Retina (tissue), 1 donor: ENCODE results near the gene DAP.

Experiments used
- DNase-seq: peaks from one replicate; pipeline ENCODE4 v3.0.0-alpha.2; 2016

DAP gene

DNA sequence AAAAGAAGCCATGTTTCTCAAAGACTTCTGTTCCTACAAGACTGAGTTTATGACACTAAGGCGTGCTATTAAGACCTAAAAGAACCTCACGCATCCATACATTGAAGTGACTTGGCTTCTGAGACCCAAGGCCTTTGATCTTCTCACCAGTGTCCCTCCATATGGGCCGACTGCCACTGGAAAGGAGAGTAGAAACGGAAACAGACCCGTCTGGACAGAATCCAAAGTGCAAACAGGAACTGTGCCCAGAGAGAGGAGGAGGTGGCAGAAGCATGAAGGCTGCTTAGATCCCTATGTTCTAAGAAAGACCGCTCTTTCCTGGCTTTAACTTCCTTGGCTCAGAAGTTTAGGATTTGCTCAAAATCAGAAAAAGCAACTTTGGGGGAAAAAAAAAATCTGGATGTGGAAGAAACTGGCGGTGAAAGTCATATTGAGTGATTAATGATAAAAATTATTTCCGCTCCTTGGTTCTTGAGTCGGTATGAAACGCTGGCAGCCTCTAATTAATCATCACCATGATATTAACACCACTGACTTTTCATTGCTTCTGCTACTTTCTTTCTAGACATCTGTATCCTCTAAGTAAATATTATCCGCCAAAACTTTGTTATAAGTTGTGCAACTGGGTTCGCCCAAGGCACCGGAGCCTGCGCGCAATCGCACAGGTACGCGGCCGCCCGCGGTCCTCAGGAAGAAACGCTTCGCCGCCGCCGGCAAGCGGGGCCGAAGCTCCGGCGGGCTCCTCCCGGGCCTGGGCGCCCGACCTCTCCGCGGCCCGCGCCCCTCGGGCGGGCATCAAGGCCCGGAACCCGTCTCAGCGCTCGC lies 726 bp downstream of the DAP start:
- peak; percentile 63 for DNase-seq

- DNase-seq = no peak
Observed at GRCh38 chr5:10759111-10759510, 1.9 kb downstream of the DAP start.

GRCh38 chr5:10757922-10758555 lies 3.0 kb downstream of the DAP start:
- no peak for DNase-seq

DNA sequence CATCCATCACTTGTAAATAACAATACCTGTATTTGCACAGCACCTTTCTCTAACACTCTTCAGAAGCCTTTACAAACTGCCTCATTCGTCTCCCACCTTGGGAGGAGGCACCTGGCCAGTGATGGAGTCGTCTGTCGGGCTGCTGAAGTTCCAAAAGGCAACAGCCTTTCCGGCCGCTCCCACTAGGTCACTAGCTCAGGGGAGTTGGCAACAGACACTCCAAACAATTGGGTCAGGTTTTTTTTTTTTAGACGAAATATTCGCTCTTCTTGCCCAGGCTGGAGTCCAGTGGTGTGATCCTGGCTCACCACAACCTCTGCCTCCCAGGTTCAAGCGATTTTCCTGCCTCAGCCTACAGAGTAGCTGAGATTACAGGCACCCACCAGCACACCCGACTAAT lies 4.0 kb downstream of the DAP start:
- DNase-seq = no peak

GRCh38 chr5:10756549-10756948 lies 4.5 kb downstream of the DAP start:
- no peak for DNase-seq

- no peak for DNase-seq
Observed at GRCh38 chr5:10753178-10753577, 7.9 kb downstream of the DAP start.

- no peak for DNase-seq
Observed at GRCh38 chr5:10752451-10752850, 8.6 kb downstream of the DAP start.

- no peak for DNase-seq
Observed at GRCh38 chr5:10750909-10751308, 10.1 kb downstream of the DAP start.

GRCh38 chr5:10747678-10748622 lies 13.1 kb downstream of the DAP start:
- DNase-seq = no peak

DNA sequence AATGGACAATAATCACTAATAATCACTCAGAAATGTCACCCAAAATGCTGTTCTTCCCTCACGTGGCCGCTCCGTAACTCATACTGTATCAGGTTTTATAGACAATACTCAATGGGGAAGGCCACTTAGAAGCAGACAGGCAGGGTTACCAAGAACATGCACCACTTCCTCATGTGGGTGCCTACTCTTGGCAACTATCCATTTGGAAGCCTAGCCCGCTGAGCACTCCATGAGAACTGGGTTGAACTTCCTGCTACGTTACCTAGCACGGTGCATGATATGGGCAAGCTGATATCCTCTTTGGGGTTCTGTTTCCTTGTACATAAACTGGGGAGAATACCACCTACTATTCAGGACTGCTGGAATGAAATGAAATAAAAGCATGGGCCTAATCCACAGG lies 14.3 kb downstream of the DAP start:
- DNase-seq = no peak

- no peak for DNase-seq
Observed at GRCh38 chr5:10745133-10745532, 15.9 kb downstream of the DAP start.

DNA sequence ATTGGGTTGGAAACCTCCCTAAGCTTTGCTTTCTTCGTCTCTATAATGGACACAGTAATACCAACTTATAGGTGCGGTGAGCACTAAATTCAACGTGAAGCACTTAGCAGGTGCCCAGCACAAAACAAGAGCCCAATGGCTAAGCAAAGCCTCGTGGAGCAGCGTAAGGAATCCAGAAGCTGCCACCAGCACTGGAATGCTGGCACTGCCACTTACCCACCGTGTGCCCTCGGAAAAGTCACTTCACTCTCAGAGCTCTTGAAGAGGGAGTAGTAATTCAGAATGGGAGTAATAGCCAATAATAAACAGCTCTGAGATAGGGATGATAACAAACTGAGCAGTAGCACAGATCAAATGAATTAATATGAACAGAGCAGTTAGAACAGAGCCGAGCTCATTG lies 16.4 kb downstream of the DAP start:
- DNase-seq = no peak

GRCh38 chr5:10743951-10744350 lies 17.1 kb downstream of the DAP start:
- DNase-seq = no peak

- DNase-seq = no peak
Observed at GRCh38 chr5:10743526-10743925, 17.5 kb downstream of the DAP start.

- no peak for DNase-seq
Observed at GRCh38 chr5:10741661-10742060, 19.4 kb downstream of the DAP start.

GRCh38 chr5:10740384-10740783 lies 20.6 kb downstream of the DAP start:
- DNase-seq = no peak

- DNase-seq = no peak
Observed at GRCh38 chr5:10737880-10738279, 23.2 kb downstream of the DAP start.

- no peak for DNase-seq
Observed at GRCh38 chr5:10736808-10737207, 24.2 kb downstream of the DAP start.

GRCh38 chr5:10736354-10736753 lies 24.7 kb downstream of the DAP start:
- peak; percentile 27 for DNase-seq

- no peak for DNase-seq
Observed at GRCh38 chr5:10735569-10736276, 25.3 kb downstream of the DAP start.

DNA sequence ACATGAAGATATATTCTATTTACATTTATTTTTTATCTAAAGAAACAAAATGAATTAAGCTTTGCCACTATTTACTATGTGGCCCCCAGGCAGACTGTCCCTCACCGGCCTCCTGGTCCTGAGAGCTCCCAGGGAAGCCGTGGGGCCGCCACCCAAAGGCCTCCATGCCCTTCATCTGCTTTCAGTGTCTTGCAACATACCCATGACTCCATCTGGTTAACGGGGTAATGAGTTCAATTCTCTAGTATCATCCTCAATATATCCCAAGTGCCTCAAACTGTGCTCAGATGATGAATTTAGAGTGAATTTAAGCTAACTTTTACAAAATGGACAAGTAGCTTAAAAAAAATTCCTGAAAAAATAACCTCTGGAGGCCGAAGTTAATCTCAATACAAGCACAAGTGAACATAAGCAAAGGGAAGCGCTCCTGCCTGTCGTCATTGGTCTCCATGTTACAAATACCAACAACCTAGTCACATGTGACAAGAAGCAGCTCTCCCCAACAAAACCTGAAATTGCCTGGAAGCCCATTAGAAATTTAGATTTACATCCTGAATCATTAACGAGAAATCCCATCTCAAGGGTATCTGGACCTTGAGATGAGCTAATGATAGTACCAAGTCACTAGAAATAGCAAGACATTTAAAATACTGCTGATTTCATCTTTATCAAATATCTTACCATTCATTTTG lies 26.1 kb downstream of the DAP start:
- DNase-seq = no peak

- no peak for DNase-seq
Observed at GRCh38 chr5:10734037-10734709, 26.9 kb downstream of the DAP start.
